Activated CD4-positive, alpha-beta T cell treated with anti-CD3 and anti-CD28 coated beads, Interleukin-2, amount 10 ng/mL, durations not matched to agents 7 days and 5 days (primary cell): ENCODE results near the gene KRT77. TPM values are rescaled to one million over a fixed set of nuclear protein-coding genes. Genes with fewer than 3 reads are reported as not detected.

Source experiments
- total RNA-seq, 2 experiments: library from RNA; stranded (reverse); gene quantifications; one replicate each; pipeline ENCODE4 v1.2.3, GENCODE V29; 2021

Gene KRT77
- total RNA-seq, 2 experiments from 2014 or later: not detected

Other genes starting within 250 kb of the KRT77 start
- not detected for gene KRT6C, start 229.7 kb downstream of the KRT77 start, total RNA-seq
- gene KRT6A, start 210.3 kb downstream of the KRT77 start, total RNA-seq: not detected
- not detected for gene KRT5, start 183.1 kb downstream of the KRT77 start, total RNA-seq
- not detected for gene KRT71, start 150.4 kb downstream of the KRT77 start, total RNA-seq
- under 1 TPM; 0.15 TPM for gene KRT74, start 129.7 kb downstream of the KRT77 start, total RNA-seq
- 10 to 100 TPM; 12.3 to 13.0 TPM for gene KRT72, start 102.1 kb downstream of the KRT77 start, total RNA-seq
- 1 to 10 TPM; 8.2 to 8.6 TPM for gene KRT73, start 85.0 kb downstream of the KRT77 start, total RNA-seq
- gene KRT2, start 51.3 kb downstream of the KRT77 start, total RNA-seq: under 1 TPM; 0.10 TPM
- gene KRT1, start 23.1 kb downstream of the KRT77 start, total RNA-seq: under 1 TPM; 0.33 to 0.60 TPM
- gene KRT76, start 73.8 kb upstream of the KRT77 start, total RNA-seq: not detected
- gene KRT3, start 92.6 kb upstream of the KRT77 start, total RNA-seq: not detected
- not detected for gene KRT4, start 110.6 kb upstream of the KRT77 start, total RNA-seq
- gene KRT79, start 130.8 kb upstream of the KRT77 start, total RNA-seq: not detected
- not detected for gene KRT78, start 145.5 kb upstream of the KRT77 start, total RNA-seq
- under 1 TPM; 0.15 to 0.57 TPM for gene KRT8, start 201.6 kb upstream of the KRT77 start, total RNA-seq
- 1 to 10 TPM in 1 of 2 experiments, under 1 TPM in 1; 0.65 to 1.3 TPM for gene KRT18, start 245.6 kb upstream of the KRT77 start, total RNA-seq